OCI-LY3 (cell line): Measurements from ENCODE around the gene FLRT2.

Experiments
- H2AFZ ChIP-seq: fragments of 200-600, 300-600 bp; shearing (Covaris generic); 2 replicates; pipeline ENCODE4 v1.6.0; 2014; ENCODE audit warnings: antibody characterized with exemption, low read depth, low read length
- H3K27ac ChIP-seq: fragments of 200-600, 300-600 bp; sonication (generic); 2 replicates; pipeline ENCODE4 v1.5.1; 2014; ENCODE audit warnings: mild to moderate bottlenecking, low read length, moderate library complexity, mixed read lengths
- H3K27me3 ChIP-seq: fragments of 200-600, 300-600 bp; sonication (generic); 2 replicates; pipeline ENCODE4 v1.6.1; 2014; ENCODE audit warnings: low read depth, low read length, mixed read lengths
- H3K36me3 ChIP-seq: fragments of 200-600, 300-600 bp; sonication (generic); replicated peaks from 2 replicates; pipeline ENCODE3; 2014; ENCODE audit warnings: low read depth, low read length, mixed read lengths
- H3K4me1 ChIP-seq: fragments of 300-600, 200-600 bp; sonication (generic); 2 replicates; pipeline ENCODE4 v1.6.1; 2014; ENCODE audit warnings: low read length, mixed read lengths
- H3K4me2 ChIP-seq: fragments of 200-600, 300-600 bp; sonication (generic); 2 replicates; pipeline ENCODE4 v1.6.1; 2014; ENCODE audit warnings: low read length, mixed read lengths
- H3K4me3 ChIP-seq: fragments of 300-600, 200-600 bp; sonication (generic); 2 replicates; pipeline ENCODE4 v1.5.1; 2014; ENCODE audit warnings: antibody characterized with exemption, mild to moderate bottlenecking, low read length, moderate library complexity
- H3K79me2 ChIP-seq: fragments of 300-600, 200-600 bp; shearing (Covaris generic); 2 replicates; pipeline ENCODE4 v1.6.1; 2014; ENCODE audit warnings: mild to moderate bottlenecking, low read length, mixed read lengths
- H3K9ac ChIP-seq: fragments of 300-600, 200-600 bp; shearing (Covaris generic); 2 replicates; pipeline ENCODE4 v1.6.0; 2014; ENCODE audit warnings: mild to moderate bottlenecking, low read length, moderate library complexity
- H3K9me3 ChIP-seq: fragments of 200-600, 300-600 bp; shearing (Covaris generic); 2 replicates; pipeline ENCODE4 v1.6.1; 2014; ENCODE audit warnings: low read length, mixed read lengths; ENCODE audit not compliant: insufficient read depth
- H4K20me1 ChIP-seq: fragments of 200-600, 300-600 bp; sonication (generic); 2 replicates; pipeline ENCODE4 v1.6.1; 2016; ENCODE audit warnings: low read length, mixed read lengths; ENCODE audit not compliant: insufficient read depth
- CTCF ChIP-seq: fragments of 200-600, 300-600 bp; sonication (generic); IDR thresholded peaks from 2 replicates; pipeline ENCODE4 v1.5.1; 2014; ENCODE audit warnings: antibody characterized with exemption, low read length, low read depth
- EZH2phosphoT487 ChIP-seq: fragments of 200-600 bp; shearing (Covaris generic); IDR thresholded peaks from 2 replicates; pipeline ENCODE4 v1.6.1; 2018; ENCODE audit warnings: antibody characterized with exemption, mixed run types, low read depth

Gene FLRT2

GRCh38 chr14:85578930-85579329 is 49.0 kb downstream of the FLRT2 start:
- Histone ChIP-seq H3K79me2 (no peaks in the 10 kb centered on the region), H3K27ac (no peak overlapping the region), H3K4me3 (no peak overlapping the region), H3K36me3 (no peaks in the 10 kb centered on the region), H3K4me2 (no peak overlapping the region), H2AFZ (no peak overlapping the region), H3K27me3 (no peaks in the 10 kb centered on the region), H3K4me1 (no peaks in the 10 kb centered on the region), H3K9ac (no peak overlapping the region), H4K20me1 (no peaks in the 10 kb centered on the region), H3K9me3 (no peaks in the 10 kb centered on the region)
- TF ChIP-seq CTCF (no peak), EZH2phosphoT487 (no peak)

GRCh38 chr14:85579942-85580341 is 50.0 kb downstream of the FLRT2 start:
- H3K4me2 ChIP-seq = no peak overlapping the region
- no peaks in the 10 kb centered on the region for H3K9me3 ChIP-seq
- no peak for TF ChIP-seq CTCF
- no peak for TF ChIP-seq EZH2phosphoT487
- H2AFZ ChIP-seq = no peak overlapping the region
- no peaks in the 10 kb centered on the region for H3K79me2 ChIP-seq
- H3K27ac ChIP-seq = no peak overlapping the region
- H3K4me3 ChIP-seq = no peak overlapping the region
- no peaks in the 10 kb centered on the region for H4K20me1 ChIP-seq
- H3K9ac ChIP-seq = no peak overlapping the region
- H3K4me1 ChIP-seq = no peaks in the 10 kb centered on the region
- no peaks in the 10 kb centered on the region for H3K36me3 ChIP-seq
- no peaks in the 10 kb centered on the region for H3K27me3 ChIP-seq

- Histone ChIP-seq H3K27me3 (no peaks in the 10 kb centered on the region), H3K4me2 (no peak overlapping the region), H3K9ac (no peak overlapping the region), H3K9me3 (no peaks in the 10 kb centered on the region), H4K20me1 (no peaks in the 10 kb centered on the region), H3K4me3 (no peak overlapping the region), H2AFZ (no peak overlapping the region), H3K4me1 (no peaks in the 10 kb centered on the region), H3K27ac (no peak overlapping the region), H3K79me2 (no peaks in the 10 kb centered on the region), H3K36me3 (no peaks in the 10 kb centered on the region)
- no peak for TF ChIP-seq EZH2phosphoT487
- no peak for TF ChIP-seq CTCF
Observed at GRCh38 chr14:85580536-85581140, 50.7 kb downstream of the FLRT2 start.

- Histone ChIP-seq H3K27me3 (no peaks in the 10 kb centered on the region), H2AFZ (no peak overlapping the region), H3K4me2 (no peak overlapping the region), H3K4me1 (no peaks in the 10 kb centered on the region), H4K20me1 (no peaks in the 10 kb centered on the region), H3K9me3 (no peaks in the 10 kb centered on the region), H3K9ac (no peak overlapping the region), H3K36me3 (no peaks in the 10 kb centered on the region), H3K4me3 (no peak overlapping the region), H3K79me2 (no peaks in the 10 kb centered on the region), H3K27ac (no peak overlapping the region)
- no peak for TF ChIP-seq EZH2phosphoT487
- TF ChIP-seq CTCF = no peak
Observed at GRCh38 chr14:85581691-85582090, 51.7 kb downstream of the FLRT2 start.
